Measurements from ENCODE around the gene ZNF274.
"Not testable (repeated sequence)": the region's sequence is repeated elsewhere in the genome, so short reads cannot be mapped to it uniquely, and the experiment has no call there.

GRCh38 chr19:58258259-58258658 is 75.4 kb downstream of the ZNF274 start:
- not testable (repeated sequence) for TF ChIP-seq CTCF, POLR2A (IDR thresholded peaks at IDR 0.05)
